ENCODE results near the gene CDK14. TPM values are rescaled to one million over a fixed set of nuclear protein-coding genes. Genes with fewer than 3 reads are reported as not detected.
A peak's percentile ranks its signal among the peaks of the same experiment; 100 is the strongest.

CDK14 gene
- total RNA-seq, 1 donor from 2014 or later: 64.6 TPM

DNA sequence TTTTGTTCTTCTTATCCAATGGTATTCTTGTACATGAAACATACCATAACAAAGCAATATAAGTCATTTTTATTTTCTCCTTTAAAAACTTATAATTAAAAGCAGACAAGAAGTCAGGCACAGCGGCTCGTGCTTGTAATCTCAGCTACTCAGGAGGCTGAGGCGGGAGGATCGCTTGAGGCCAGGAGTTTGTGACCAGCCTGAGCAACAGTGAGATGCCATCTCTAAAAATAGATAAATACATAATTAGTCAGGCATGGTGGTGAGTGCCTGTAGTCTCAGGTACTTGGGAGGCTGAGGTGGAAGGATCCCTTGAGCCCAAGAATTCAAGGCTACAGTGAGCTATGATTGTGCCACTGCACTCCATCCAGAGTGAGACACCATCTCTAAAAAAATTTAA lies 473.0 kb downstream of the CDK14 start:
- peaks cover 12% of the 10 kb centered on the region for H3K36me3 Mint-ChIP-seq
- TF ChIP-seq, protein P1, sequence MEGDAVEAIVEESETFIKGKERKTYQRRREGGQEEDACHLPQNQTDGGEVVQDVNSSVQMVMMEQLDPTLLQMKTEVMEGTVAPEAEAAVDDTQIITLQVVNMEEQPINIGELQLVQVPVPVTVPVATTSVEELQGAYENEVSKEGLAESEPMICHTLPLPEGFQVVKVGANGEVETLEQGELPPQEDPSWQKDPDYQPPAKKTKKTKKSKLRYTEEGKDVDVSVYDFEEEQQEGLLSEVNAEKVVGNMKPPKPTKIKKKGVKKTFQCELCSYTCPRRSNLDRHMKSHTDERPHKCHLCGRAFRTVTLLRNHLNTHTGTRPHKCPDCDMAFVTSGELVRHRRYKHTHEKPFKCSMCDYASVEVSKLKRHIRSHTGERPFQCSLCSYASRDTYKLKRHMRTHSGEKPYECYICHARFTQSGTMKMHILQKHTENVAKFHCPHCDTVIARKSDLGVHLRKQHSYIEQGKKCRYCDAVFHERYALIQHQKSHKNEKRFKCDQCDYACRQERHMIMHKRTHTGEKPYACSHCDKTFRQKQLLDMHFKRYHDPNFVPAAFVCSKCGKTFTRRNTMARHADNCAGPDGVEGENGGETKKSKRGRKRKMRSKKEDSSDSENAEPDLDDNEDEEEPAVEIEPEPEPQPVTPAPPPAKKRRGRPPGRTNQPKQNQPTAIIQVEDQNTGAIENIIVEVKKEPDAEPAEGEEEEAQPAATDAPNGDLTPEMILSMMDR (IDR thresholded peaks at IDR 0.05; ENCODE audit: unreplicated experiment): no peak
- DNase-seq (ENCODE audit: low spot score in 2 of 2, unreplicated experiment in 2 of 2): no peak
- no peak overlapping the region for H3K4me3 Mint-ChIP-seq
- peaks cover 7% of the 10 kb centered on the region for H3K9me3 Mint-ChIP-seq
- H3K27ac Mint-ChIP-seq: no peak overlapping the region
- H3K27me3 Mint-ChIP-seq (ENCODE audit: low read depth): no peaks in the 10 kb centered on the region
- H3K4me1 Mint-ChIP-seq: peaks cover 6% of the 10 kb centered on the region

DNA sequence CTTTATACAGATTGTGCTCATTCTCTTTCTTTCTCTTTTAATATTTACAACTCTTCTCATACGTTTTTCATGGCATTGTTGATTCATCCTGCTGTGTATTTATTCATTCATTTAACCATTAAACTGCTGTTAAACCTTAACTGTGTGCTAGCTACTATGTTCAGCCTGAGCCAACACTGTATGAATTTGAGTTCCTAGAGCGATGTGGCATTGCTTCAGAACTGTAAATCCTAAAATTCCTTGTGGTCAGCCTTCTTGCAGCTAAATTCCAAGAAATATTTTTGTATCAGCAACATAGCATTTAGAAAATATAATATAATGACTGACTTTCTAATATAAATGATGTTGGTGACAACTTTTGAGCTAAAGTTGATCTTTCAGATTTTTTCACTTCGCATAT lies 483.4 kb downstream of the CDK14 start:
- DNase-seq (ENCODE audit: low spot score in 2 of 2, unreplicated experiment in 2 of 2): no peak
- Mint-ChIP-seq H3K4me1 (peaks cover 4% of the 10 kb centered on the region), H3K36me3 (no peaks in the 10 kb centered on the region), H3K9me3 (peaks cover 13% of the 10 kb centered on the region), H3K27me3 (ENCODE audit: low read depth) (no peaks in the 10 kb centered on the region), H3K27ac (no peak overlapping the region), H3K4me3 (no peak overlapping the region)
- TF ChIP-seq, protein P1 (IDR thresholded peaks at IDR 0.05; ENCODE audit: unreplicated experiment): no peak

DNA sequence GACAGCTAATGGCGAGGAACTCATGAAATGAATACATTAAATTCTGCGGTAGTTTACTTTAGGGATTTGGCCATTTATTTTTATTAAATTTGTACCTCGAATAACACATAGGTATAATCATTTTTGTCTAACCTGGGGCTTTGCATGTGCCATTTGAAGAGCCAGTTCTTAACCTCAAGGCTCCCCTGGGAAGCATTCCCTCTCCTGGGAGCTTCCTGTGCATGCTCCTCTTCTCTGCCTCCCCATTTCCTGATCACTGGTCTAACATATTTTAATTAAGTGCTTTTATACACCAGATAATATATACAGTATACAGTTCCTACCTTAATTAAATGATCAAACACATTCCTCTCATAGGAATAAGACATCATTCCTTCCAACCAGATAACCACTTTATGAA lies 484.2 kb downstream of the CDK14 start:
- Mint-ChIP-seq H3K27me3 (ENCODE audit: low read depth) (no peaks in the 10 kb centered on the region), H3K27ac (no peak overlapping the region), H3K36me3 (no peaks in the 10 kb centered on the region), H3K9me3 (peaks cover 10% of the 10 kb centered on the region), H3K4me1 (peaks cover 4% of the 10 kb centered on the region), H3K4me3 (no peak overlapping the region)
- TF ChIP-seq, protein P1 (IDR thresholded peaks at IDR 0.05; ENCODE audit: unreplicated experiment): no peak
- no peak for DNase-seq (ENCODE audit: low spot score in 2 of 2, unreplicated experiment in 2 of 2)

DNA sequence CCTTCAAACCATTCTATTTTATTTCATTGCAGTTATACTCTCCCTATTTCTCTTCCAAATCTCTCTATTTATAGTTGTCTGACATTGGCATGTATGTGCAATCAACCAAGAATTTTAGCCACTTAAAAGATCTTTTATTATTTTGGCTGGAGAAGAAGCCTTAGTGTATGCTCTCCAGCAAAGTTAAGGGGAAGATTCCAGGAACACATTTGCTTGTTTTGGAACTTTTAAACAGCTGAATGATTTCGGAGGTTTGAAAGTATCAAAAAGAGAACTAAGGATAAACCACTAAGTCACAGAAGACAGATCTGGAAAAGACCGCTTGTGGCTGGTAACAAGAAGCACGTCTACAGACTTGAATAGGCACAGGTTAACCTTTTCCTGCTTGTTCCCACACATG lies 485.9 kb downstream of the CDK14 start:
- no peaks in the 10 kb centered on the region for H3K27me3 Mint-ChIP-seq (ENCODE audit: low read depth)
- no peak overlapping the region for H3K27ac Mint-ChIP-seq
- H3K4me3 Mint-ChIP-seq: no peak overlapping the region
- H3K36me3 Mint-ChIP-seq: no peaks in the 10 kb centered on the region
- no peaks in the 10 kb centered on the region for H3K9me3 Mint-ChIP-seq
- TF ChIP-seq, protein P1 (IDR thresholded peaks at IDR 0.05; ENCODE audit: unreplicated experiment): no peak
- H3K4me1 Mint-ChIP-seq: peaks cover 8% of the 10 kb centered on the region
- no peak for DNase-seq (ENCODE audit: low spot score in 2 of 2, unreplicated experiment in 2 of 2)

DNA sequence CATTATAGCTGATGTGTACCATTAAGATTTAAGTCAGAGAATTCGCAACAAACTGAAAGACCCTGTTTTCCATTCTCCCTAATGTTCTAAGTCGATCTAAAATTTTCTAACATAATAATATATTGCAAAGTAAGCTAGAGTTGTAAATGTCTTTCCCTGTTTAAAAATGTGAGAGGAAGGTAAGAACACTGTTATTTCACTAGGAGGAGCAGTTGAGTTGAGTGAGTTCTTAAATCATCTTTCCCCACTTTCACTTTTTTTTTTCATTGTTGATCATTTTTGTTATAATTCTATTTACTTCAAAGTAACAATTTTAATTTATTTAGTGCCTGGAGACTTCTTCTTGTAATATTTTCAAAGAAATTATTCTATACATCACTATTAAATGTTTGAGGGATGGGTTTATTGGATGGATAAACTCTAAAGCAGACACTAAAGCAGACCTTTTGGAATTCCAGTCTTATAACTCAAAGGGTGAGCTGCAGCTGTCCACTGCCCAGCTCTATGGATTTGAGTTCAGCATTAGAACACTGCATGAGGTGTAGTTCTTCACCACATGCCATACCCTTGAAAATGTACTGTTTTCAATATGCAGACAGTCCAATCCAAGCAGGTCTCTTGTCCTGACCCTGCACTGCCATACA lies 486.9 kb downstream of the CDK14 start:
- no peaks in the 10 kb centered on the region for H3K27me3 Mint-ChIP-seq (ENCODE audit: low read depth)
- DNase-seq (ENCODE audit: low spot score in 2 of 2, unreplicated experiment in 2 of 2): no peak
- H3K4me3 Mint-ChIP-seq: no peak overlapping the region
- TF ChIP-seq, protein P1 (IDR thresholded peaks at IDR 0.05; ENCODE audit: unreplicated experiment): peak; percentile 50
- peaks cover 8% of the 10 kb centered on the region for H3K4me1 Mint-ChIP-seq
- no peaks in the 10 kb centered on the region for H3K9me3 Mint-ChIP-seq
- no peak overlapping the region for H3K27ac Mint-ChIP-seq
- H3K36me3 Mint-ChIP-seq: no peaks in the 10 kb centered on the region
